Right forelimb (tissue), 1 donor: ENCODE measurements around the gene DISP3.

ENCODE experiments used
- DNase-seq: peaks from one replicate; pipeline ENCODE4 v3.0.0-alpha.2; 2018

Gene DISP3

GRCh38 chr1:11478571-11479374, at the start of gene DISP3:
TSS of gene DISP3 (plus strand) at chr1:11479155. CDS start at chr1:11500993, 21,838 bp downstream.
- DNase-seq, result peak; percentile 74

GRCh38 chr1:11429226-11429625, 49.7 kb upstream of the DISP3 start:
- no peak for DNase-seq

DNA sequence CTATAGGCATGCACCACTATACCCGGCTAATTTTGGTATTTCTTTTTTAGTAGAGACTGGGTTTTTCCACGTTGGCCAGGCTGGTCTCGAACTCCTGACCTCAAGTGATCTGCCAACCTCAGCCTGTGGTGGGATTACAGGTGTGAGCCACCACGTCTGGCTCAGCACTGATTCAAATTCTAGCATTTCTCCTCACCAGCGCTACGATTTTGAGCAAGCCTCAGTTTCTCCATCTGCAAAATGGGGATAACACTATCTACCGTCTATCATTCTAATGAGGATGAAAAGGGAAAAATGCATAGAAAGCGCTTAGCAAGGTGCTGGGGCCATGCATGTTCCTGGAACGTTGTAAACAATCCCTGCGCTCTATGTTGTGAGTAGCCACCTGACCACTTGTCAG, 49.0 kb upstream of the DISP3 start:
- no peak for DNase-seq

DNA sequence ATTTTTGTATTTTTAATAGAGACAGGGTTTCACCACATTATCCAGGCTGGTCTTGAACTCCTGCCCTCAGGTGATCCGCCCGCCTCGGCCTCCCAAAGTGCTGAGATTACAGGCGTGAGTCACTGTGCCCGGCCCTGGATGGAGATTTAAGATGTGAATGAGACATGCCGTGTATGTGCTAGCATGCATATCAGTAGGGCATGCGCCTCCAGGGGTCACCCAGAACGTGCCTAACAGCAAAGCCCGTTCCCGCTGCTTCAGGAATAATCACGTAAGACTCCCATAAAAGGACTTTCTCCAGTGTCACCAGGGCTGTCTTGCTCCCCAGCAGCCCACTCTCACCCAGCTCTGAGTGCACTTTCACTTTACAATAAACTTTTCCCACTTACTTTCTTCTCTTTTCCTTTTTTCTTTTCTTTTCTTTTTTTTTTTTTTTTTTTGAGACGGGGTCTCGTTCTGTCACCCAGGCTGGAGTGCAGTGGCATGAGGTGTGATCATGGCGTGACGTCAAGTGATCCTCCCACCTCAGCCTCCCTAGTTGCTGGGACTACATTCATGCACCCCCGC, 46.9 kb upstream of the DISP3 start:
- no peak for DNase-seq

DNA sequence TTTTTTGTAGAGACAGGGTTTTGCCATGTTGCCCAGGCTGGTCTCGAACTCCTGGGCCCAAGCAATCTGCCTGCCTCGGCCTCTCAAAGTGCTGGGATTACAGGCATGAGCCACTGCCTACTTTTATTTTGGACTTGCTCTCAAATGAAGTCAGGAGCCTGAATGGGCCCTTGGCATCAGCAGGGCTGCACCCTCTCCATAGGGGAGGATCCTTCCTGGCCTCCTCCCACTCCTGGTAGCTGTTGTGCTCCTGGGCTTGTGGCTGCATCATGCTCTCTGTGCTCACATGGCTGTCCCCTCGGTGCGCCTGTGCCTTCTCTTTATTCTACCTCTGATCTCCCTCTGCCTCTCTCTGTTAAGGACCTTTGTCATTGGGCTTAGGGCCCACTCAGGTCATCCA, 46.4 kb upstream of the DISP3 start:
- no peak for DNase-seq

- no peak for DNase-seq
Measured at GRCh38 chr1:11434501-11434900, 44.5 kb upstream of the DISP3 start.

GRCh38 chr1:11434926-11435325, 44.0 kb upstream of the DISP3 start:
- DNase-seq, result no peak

DNA sequence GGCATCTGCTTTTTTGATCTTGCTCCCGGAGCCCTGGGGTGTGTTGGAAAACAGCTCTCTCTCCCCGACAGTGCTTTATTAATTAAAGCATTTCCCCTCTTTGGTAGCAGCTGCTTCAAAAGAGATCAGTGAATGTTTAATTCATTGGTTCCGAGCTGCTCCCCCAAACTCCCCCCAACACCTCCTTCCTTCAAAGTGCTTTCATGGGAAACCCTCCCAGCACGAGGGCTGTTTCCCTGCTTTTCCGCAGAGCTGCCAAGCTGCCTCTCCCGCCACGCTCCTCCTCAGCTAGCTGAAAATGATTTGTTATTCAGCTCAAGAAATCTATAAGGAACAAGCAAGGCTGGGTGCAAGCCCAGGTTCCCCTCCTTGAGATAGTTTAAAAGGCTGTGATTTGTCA, 40.0 kb upstream of the DISP3 start:
- DNase-seq, result no peak

DNA sequence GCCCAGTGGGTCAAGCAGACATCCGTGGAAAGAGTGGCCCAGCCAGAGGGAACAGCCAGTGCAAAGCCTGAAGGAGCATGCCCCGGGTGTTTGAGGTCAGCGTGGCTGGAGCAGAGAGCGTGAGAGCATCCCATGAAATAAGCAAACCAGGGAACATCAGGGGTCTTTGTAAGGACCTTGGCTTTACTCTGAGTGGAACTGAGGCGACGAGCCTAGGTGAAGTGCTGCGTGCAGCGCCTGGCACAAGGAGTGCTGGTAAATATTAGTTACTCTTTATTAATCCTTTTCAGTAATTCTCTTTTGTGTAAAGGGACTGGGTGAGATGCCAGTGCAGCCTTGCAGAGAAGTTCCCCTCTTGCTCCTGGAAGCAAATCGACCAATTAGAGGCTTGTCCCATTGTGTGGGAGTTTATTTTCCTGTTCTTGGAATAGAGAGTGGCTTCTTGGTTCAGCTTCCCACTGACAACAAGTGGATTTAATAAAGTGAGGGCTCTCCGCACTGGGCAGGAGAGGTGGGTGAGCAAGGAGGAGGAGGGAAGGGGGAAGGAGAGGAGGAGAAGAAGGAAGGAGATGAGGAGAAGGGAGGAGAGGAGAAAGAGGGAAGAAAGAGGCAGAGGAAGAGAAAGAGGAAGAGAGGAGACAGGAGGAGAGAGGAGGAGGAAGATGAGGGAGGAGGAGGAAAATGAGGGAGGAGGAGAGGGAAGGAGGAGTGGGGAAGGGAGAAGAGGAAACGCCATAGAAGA, 37.6 kb upstream of the DISP3 start:
- DNase-seq, result no peak

- DNase-seq, result no peak
Measured at GRCh38 chr1:11443043-11443442, 35.9 kb upstream of the DISP3 start.

- no peak for DNase-seq
Measured at GRCh38 chr1:11443961-11444658, 34.8 kb upstream of the DISP3 start.

GRCh38 chr1:11444907-11445306, 34.0 kb upstream of the DISP3 start:
- no peak for DNase-seq

- DNase-seq, result no peak
Measured at GRCh38 chr1:11447903-11448302, 31.1 kb upstream of the DISP3 start.

DNA sequence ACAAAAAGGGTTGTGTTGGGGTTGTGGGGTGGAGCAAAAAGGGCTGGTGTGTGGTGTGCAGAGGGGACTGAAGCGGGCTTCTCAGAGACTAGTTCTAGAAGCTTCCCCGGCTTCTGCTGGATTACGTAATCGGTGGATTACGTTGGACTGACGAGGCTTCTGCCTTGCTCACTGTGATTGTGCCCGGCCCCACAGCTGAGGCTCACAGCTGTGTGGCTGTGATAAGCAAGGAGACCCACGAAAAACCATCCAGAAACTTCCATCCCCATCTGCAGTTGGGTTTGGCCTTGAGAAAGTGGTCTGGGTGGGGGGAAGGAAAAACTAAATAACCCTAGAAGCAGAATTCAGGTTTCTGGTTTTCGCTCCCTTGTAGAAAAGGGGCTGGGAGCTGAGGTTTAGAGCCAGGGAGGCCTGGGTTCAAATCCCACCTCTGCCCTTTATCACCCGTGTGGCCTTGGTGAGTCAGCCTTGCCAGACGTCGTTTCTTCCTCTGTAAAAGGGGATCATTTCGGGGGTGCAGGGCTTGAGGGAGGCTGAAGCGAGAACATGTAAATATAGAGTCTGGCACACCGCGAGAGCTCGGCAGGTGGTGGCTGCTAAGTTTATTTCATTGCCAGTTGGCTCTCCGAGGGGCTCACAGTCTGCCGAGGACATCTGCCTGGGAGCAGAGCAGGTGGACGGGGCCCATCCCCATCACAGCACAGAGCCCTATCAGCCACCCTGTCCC, 30.4 kb upstream of the DISP3 start:
- no peak for DNase-seq

- DNase-seq, result no peak
Measured at GRCh38 chr1:11449100-11449403, 29.9 kb upstream of the DISP3 start.

- no peak for DNase-seq
Measured at GRCh38 chr1:11450310-11450709, 28.6 kb upstream of the DISP3 start.

DNA sequence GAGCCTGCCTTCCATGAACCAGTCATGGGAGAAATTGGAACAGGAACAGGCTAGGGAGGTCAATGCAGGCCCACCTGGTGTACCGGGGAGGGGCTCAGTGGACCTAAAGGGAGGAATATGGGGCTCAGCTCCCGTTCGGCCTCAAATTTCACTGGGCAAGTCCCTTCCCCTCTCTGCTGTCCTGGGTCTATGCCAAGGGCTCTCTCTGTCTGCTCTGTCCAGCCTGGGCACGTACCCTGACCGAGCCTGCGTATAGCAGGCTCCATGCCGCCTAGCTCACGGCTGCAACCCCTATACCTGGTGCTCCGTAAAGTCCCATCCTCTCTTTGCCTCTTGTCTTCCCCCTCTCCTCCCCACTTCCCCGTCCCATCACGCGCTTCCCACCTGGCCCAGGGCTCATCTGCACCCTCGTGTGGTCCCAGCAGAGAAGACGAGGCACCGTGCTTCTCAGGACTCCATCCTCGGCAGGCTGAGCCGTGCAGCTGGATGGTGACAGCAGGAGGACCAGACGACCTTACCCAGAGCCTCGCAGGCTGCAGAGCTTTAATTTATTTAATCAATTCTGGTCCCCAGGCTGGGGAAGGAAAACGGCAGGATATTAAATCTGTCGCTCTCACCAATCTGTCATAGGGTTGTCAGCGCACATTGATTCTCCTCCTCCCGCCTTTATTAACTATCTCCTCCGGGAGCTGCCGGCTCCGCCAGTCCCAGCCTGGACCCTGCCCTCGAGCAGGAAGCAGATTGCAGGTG, 25.0 kb upstream of the DISP3 start:
- DNase-seq, result no peak

- no peak for DNase-seq
Measured at GRCh38 chr1:11455967-11456570, 22.9 kb upstream of the DISP3 start.

DNA sequence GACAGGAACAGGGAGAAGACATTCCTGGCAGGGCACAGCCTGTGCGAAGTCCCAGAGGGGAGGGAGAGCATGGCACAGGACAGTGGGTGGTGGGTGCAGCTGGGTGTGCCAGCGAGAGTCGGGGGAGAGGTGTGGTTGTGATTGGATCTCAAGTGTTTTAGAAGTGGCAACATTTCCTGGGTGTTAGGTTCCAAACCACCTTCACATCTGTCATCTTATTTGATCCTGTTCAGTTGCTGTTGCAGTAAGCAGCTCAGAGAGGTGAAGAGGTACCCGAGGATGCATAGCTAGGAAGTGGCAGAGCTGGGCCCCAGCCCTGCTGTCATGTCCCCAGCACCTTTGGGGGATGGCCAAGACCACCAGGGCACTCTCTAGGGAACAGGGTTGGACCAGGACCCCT, 22.0 kb upstream of the DISP3 start:
- DNase-seq, result no peak

DNA sequence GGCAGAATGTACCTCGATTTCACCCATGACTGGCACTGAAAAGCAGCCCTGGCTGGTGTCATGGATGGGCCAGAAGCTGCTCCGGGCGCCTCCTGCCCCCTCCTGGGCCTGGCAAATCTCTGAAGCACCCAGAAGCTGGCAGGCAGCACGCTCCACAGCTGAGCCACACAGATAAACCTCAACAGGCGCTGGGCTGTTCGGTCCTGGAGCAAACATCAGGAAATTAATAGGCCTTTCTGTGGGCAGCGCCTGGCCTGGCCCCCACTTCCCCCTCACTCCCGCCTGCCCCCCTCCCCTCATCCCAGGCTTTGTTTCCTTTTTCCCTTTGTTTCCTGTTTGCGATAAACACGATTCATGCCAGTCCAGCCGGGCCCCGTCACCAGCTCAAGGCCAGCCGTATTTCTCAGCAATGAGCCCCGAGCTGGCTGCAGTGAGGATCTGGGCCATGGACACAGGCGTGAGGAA, 20.1 kb upstream of the DISP3 start:
- DNase-seq, result no peak

GRCh38 chr1:11461531-11462137, 17.3 kb upstream of the DISP3 start:
- DNase-seq, result no peak
